ENCODE data around the gene S100A10. TPM values are rescaled to one million over a fixed set of nuclear protein-coding genes. Genes with fewer than 3 reads are reported as not detected.

Gene S100A10
- total RNA-seq, 1 donor from 2014 or later: 36.0 TPM

DNA sequence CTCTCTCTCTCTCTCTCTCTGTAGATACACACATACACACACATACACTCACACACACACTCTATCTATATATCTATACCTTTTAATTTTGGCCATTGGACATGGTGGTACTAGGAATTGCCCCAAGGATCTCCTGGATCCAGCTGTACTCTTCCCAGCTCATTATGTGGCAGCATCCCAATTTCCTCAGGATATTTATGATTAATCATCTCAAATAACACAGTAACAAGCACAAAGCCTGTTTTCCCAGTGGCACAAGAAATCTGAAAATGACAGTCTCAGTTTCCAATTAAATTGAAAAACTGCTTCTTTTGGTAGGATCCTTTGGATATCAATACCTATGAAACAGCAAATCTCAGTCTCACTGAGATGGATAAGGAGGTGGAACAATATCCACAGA lies 27.6 kb downstream of the S100A10 start:
- DNase-seq (ENCODE audit: low read depth): no peak

DNA sequence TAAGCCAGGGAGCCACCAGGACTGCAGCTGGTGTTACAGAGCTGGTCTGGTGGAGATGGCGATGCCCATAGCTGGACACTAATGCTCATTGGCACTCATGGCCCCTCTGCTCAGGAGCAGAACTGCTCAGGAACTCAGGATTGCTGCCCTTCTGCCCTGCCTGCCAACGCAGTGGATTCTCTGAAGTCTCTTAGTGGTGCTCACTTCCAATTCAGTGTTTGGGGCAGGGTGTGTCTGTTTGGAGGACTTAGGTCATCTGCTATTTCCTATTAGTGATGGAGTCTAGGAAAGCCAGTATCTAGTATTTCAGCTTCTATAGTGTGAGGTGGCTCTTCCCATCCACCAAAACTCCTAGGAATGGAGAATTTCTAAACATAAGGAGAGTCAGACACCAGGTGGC lies 29.1 kb downstream of the S100A10 start:
- peak; percentile 74 for DNase-seq (ENCODE audit: low read depth)

GRCh38 chr1:151963288-151963687 lies 30.4 kb downstream of the S100A10 start:
- no peak for DNase-seq (ENCODE audit: low read depth)

DNA sequence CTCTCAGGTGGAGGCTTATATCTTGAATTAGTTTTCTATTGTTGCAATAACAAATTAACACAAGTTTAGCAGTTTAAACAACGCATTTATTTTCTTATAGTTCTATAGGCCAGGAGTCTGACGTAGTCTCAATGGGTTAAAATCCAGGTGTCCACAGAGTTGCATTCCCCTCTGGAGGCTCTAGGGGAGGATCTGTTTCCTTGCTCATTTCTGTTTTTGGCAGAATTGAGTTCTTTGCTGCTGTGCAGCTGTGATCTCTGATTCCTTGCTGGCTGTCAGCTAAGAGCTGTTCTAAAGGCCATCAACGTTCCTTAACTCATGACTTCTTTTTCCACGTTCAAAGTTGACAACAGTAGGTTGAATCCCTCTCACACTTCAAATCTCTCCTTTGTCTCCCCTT lies 31.8 kb downstream of the S100A10 start:
- no peak for DNase-seq (ENCODE audit: low read depth)

DNA sequence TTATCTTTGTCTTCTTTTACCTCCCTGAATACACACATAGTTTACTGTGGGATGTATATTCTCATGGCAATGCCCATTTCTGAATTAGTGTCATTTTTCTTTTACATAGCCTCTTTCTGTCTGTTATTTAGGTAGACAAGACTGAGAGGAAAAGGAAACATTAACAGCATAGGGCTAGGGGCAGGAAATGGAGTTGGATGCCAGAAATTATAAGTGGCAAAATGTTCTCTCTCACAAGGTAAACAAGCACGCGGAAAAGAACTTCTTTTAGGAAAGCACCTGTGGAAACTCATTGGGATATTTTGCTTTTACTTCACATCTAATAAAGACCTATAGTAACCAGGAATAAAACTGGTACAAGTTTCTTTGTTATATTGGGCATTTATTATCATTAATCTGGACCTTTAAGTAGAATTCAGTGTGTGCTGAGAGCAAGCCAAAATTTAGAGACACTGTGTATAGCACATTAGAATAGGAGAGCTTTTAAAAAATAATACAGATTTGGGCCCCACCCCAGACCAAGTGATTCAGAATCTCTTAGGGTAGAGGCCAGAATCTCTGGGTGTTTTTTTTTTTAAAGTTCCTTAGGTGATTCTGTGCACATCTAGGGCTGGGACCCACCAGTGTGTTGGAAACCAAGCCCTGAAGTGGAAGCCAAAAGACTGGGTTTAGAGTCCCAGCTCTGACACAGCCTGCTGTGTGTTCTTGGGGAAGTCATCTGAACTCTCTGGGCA lies 32.7 kb downstream of the S100A10 start:
- no peak for DNase-seq (ENCODE audit: low read depth)

DNA sequence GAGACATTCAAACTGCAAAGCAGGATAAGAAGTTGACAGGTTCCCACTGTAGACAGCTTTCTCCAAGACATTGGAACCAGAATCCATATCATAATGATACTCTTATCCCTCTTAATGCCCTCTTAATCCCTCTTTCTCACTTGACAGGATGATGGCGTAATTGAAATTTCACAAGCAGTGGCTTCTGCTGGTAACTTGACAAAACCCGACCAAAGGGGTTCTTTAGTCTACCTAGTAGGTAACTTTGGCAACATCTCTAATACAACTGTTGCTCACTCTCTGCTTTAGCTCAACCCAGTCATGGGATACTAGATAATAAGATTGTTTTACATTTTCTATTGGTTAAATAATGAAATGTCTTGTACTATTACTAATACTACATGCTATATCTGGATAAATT lies 34.7 kb downstream of the S100A10 start:
- no peak for DNase-seq (ENCODE audit: low read depth)

GRCh38 chr1:151956957-151957497 lies 36.6 kb downstream of the S100A10 start:
- DNase-seq (ENCODE audit: low read depth): no peak

DNA sequence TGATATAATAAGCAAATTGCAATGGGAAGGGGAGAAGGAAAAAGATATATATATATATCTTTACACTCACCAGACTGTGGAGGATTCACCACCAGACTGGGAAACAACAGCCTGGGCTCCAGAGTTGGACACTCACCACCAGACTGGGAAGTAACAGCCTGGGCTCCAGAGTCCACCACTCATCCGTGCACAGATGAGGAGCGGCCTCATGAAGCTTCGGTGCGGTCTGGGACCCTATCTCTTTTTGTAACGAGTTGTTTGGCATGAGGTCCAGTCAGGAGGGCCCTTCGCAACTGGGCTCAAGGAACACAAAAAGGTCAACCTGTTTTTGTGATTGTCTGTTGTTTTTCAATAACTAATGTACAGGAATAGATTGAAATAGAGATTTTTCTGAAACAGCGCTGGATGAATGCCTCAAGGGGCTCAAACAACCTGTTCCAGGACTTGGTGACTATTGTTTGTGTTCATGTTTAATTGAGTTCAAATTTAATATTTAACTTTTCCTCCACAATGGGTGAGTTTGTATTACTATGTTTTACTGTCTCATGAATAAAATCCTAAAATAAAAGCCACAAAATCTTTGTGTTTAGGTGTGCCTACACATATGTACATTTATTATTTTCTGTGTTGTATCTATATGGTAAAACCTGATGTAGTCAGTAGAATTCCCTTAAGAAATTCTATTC lies 40.1 kb downstream of the S100A10 start:
- DNase-seq (ENCODE audit: low read depth): no peak

DNA sequence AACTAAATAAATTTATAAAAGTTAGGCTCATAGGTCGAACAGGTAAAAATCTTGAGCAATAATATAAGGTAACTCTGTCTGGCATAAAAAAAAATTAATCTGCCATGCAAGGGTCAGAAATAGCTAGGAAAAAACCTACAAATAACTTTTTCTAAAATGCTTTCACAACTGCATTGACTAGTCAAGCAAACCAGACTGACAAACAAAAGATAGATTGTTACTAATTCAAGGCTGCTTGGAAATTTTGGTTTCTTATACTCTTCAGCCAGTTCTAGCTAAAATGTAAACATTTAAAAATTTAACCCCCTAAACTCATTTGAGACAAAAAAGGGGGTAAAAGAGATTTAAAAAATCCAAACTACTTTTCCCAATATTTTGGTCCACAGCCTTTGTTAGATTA lies 40.8 kb downstream of the S100A10 start:
- DNase-seq (ENCODE audit: low read depth): no peak

DNA sequence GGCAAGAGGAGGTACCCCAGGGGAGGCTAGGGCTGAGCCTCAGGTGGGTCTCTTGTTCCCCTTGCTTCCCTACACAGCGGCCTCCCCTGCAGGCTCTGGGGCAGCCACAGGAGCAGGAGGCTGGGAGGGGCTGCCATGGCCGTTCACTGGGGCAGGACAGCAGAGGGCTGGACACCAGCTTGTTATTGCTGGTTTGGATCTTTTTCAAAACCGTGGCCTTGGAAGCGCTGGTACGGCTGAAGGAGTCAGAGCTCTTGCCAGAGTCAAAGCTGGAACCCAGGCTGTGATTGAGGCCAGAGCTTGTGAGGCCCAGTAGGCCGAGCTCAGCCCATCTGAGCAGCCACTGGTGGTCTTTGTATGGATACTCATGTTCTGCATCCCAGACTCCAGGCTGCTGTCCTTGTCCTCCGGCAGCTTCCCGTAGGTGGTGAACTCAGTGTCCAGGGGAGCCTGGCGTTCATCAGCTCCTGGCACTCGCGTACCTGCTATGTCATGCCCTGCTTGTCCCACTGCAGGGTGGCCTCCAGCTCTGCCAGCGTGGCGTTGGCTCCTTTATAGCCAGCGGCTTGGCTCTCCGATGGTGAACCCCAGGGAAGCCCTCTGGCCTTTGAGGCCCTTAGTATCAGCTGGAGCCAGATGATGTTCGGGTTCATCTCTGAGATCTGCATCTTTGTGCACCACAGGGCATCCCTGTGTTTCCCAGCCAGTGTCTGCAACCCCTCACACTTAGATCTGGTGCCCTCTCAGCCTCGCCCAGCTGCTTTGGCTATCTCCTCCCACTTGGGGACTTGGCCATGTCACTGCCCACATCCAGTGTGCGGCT lies 44.1 kb downstream of the S100A10 start:
- no peak for DNase-seq (ENCODE audit: low read depth)

GRCh38 chr1:151948506-151948905 lies 45.2 kb downstream of the S100A10 start:
- DNase-seq (ENCODE audit: low read depth): no peak

DNA sequence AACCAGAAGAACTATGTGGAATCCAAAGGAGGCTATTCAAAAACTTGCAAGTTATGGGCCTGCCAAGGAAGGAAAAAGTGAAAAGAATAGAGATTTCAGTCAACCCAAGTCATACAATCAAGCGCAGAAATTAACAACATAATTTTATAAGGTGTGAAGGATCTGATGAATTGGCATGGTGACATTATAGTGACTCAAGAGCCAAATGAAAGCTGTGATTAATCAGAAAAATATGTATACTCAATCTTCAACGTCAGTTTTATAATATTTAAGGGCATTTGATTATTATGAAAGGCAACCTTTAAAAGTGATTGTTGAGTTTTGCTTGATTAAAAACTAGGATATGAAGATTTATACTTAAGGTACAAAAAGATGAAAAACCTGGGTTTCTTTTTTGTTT lies 46.5 kb downstream of the S100A10 start:
- DNase-seq (ENCODE audit: low read depth): no peak

DNA sequence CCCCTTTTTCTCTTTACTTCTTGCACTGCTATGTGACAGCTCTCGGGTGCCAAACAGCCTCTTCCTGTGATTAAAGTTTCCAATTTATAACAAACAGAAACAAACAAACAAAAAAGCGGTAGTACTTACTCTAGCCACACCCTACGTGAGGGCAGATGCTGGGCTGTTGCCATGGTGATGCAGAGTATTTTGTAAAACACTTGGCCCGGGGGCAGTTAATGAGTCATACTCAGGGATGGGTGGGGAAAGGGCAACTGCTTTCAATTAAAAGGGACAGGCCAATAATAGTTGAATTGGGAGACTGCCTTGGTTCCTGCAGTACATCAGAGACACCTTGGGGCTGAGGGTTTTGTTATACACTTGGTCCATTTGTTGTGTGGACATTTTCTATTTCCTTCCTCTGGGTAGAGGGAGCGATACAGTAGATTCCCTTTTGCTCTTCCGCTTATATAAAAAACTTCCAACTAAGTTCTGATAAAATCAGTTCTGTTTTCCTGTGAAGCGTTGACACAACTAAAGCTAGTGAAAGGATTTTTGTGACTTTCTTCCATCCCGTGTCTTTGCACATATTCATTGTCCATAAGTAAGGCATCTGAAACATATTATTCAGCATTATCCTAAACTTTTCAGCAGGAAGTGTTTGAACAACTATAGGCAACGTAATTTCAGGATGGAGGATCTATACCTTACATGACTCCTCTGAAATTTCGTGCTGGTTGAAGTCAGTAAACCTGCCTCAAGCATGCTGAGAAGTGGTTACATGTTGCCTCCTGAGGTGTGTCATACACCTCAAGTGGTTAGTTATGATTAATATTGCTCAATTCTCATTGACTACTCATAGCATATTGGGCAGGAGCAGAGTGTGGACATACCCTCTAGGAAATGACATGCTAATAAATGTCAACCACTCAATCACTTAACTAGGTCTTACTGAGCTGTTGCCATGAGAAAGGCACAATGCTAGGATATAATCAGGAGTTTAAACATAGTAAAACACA lies 47.6 kb downstream of the S100A10 start:
- peak; percentile 94 for DNase-seq (ENCODE audit: low read depth)

GRCh38 chr1:151944857-151945575 lies 48.6 kb downstream of the S100A10 start:
- no peak for DNase-seq (ENCODE audit: low read depth)

DNA sequence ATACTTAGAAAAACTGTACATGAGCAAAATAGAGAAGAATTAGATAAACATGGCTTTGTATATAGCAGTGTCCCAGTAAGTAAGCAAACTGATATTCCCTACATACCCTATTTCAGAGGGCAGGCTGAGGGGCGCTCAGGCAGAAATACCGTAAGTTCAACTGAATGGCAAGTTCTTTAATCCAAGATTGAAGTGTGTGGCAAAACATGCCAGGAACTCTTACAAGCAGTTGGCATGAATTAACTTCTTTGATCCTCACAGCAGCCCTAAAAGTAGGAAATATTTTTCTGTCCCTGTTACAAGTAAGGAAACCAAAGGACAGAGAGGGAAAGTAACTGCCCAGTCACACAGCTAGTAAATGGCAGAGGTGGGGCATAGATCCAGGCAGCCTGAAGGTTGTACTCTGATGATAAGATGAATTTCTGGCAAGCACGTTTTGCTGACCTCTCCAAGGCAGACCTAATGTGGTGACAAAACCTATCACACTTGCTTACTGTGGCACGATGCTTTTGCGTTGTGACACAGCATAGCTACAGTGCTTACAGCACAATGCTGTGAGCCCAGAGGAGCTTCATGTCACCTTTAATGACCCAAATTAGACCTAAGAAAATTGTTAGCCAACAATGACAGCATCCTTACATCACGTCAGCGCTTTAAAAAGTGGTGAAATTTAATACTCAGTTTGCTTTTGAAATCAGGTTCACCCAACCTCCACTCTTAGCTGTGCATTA lies 49.4 kb downstream of the S100A10 start:
- no peak for DNase-seq (ENCODE audit: low read depth)

GRCh38 chr1:151943591-151943990 lies 50.1 kb downstream of the S100A10 start:
- no peak for DNase-seq (ENCODE audit: low read depth)

GRCh38 chr1:151942882-151943281 lies 50.8 kb downstream of the S100A10 start:
- no peak for DNase-seq (ENCODE audit: low read depth)

GRCh38 chr1:151940541-151940940 lies 53.1 kb downstream of the S100A10 start:
- DNase-seq (ENCODE audit: low read depth): no peak

DNA sequence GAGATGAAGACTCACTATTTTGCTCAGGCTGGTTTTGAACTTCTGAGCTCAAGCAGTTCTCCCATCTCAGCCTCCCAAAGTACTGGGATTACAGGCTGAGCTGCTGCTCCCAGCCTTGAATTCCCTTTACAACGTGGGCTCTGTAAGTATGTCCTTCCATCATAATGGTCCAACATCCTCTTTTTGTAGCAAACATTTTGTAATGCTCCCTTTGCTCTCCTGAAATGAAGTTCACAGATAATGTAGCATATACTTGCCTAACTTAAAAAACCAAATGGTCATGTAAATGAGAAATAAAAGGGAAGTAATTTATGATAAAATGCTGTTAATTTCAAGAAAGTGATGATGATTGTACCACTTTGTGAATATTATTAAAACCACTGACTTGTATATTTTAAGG lies 53.9 kb downstream of the S100A10 start:
- no peak for DNase-seq (ENCODE audit: low read depth)

All from myocyte (in vitro differentiated cells).